Measurements from ENCODE around the gene CSTB.

The CSTB gene

DNA sequence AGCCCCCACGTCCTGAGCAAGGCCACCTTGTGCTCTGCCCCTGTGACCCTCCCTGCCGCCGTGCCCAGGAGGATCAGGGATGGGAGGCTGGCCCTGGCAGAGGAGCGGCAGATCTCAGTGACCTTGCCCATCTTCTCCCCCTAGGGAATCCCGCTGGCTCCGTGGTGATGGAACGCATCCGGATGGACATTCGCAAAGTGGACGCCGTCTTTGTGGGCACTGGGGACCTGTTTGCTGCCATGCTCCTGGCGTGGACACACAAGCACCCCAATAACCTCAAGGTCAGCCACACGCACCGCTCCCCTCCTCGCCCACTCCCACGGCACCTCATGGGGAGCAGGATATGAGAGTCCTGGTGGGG lies 22.7 kb downstream of the CSTB start:
- TF ChIP-seq SIN3A (IDR thresholded peaks at IDR 0.05; ENCODE audit: borderline replicate concordance, insufficient read depth, low read length) (no peak), FOXP2 (optimal IDR thresholded peaks at IDR 0.05; ENCODE audit: borderline replicate concordance, extremely low read depth, extremely low read length, insufficient read depth) (no peak), TAF1 (IDR thresholded peaks at IDR 0.05; ENCODE audit: borderline replicate concordance, insufficient read depth, low read length) (no peak), POLR2AphosphoS5 (IDR thresholded peaks at IDR 0.05; ENCODE audit: low read depth, low read length) (no peak)
- TF ChIP-seq, protein P1, sequence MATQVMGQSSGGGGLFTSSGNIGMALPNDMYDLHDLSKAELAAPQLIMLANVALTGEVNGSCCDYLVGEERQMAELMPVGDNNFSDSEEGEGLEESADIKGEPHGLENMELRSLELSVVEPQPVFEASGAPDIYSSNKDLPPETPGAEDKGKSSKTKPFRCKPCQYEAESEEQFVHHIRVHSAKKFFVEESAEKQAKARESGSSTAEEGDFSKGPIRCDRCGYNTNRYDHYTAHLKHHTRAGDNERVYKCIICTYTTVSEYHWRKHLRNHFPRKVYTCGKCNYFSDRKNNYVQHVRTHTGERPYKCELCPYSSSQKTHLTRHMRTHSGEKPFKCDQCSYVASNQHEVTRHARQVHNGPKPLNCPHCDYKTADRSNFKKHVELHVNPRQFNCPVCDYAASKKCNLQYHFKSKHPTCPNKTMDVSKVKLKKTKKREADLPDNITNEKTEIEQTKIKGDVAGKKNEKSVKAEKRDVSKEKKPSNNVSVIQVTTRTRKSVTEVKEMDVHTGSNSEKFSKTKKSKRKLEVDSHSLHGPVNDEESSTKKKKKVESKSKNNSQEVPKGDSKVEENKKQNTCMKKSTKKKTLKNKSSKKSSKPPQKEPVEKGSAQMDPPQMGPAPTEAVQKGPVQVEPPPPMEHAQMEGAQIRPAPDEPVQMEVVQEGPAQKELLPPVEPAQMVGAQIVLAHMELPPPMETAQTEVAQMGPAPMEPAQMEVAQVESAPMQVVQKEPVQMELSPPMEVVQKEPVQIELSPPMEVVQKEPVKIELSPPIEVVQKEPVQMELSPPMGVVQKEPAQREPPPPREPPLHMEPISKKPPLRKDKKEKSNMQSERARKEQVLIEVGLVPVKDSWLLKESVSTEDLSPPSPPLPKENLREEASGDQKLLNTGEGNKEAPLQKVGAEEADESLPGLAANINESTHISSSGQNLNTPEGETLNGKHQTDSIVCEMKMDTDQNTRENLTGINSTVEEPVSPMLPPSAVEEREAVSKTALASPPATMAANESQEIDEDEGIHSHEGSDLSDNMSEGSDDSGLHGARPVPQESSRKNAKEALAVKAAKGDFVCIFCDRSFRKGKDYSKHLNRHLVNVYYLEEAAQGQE (IDR thresholded peaks at IDR 0.05; ENCODE audit: insufficient read depth in 1 of 2, low read depth in 2 of 2, low read length in 2 of 2): no peak

- TF ChIP-seq FOXP2 (optimal IDR thresholded peaks at IDR 0.05; ENCODE audit: borderline replicate concordance, extremely low read depth, extremely low read length, insufficient read depth): no peak
- no peak for TF ChIP-seq SIN3A (IDR thresholded peaks at IDR 0.05; ENCODE audit: borderline replicate concordance, insufficient read depth, low read length)
- TF ChIP-seq, protein P1 (IDR thresholded peaks at IDR 0.05; ENCODE audit: insufficient read depth in 1 of 2, low read depth in 2 of 2, low read length in 2 of 2): no peak
- TF ChIP-seq TAF1 (IDR thresholded peaks at IDR 0.05; ENCODE audit: borderline replicate concordance, insufficient read depth, low read length): no peak
- no peak for TF ChIP-seq POLR2AphosphoS5 (IDR thresholded peaks at IDR 0.05; ENCODE audit: low read depth, low read length)
These were observed 23.2 kb downstream of the CSTB start for GRCh38 chr21:43752758-43753438.

GRCh38 chr21:43751955-43752591 lies 24.0 kb downstream of the CSTB start:
- TF ChIP-seq, protein P1 (IDR thresholded peaks at IDR 0.05; ENCODE audit: insufficient read depth in 1 of 2, low read depth in 2 of 2, low read length in 2 of 2): no peak
- TF ChIP-seq TAF1 (IDR thresholded peaks at IDR 0.05; ENCODE audit: borderline replicate concordance, insufficient read depth, low read length) (no peak), FOXP2 (optimal IDR thresholded peaks at IDR 0.05; ENCODE audit: borderline replicate concordance, extremely low read depth, extremely low read length, insufficient read depth) (no peak), SIN3A (IDR thresholded peaks at IDR 0.05; ENCODE audit: borderline replicate concordance, insufficient read depth, low read length) (no peak), POLR2AphosphoS5 (IDR thresholded peaks at IDR 0.05; ENCODE audit: low read depth, low read length) (no peak)

GRCh38 chr21:43750339-43751033 lies 25.6 kb downstream of the CSTB start:
- TF ChIP-seq SIN3A (IDR thresholded peaks at IDR 0.05; ENCODE audit: borderline replicate concordance, insufficient read depth, low read length) (no peak), FOXP2 (optimal IDR thresholded peaks at IDR 0.05; ENCODE audit: borderline replicate concordance, extremely low read depth, extremely low read length, insufficient read depth) (no peak), TAF1 (IDR thresholded peaks at IDR 0.05; ENCODE audit: borderline replicate concordance, insufficient read depth, low read length) (no peak), POLR2AphosphoS5 (IDR thresholded peaks at IDR 0.05; ENCODE audit: low read depth, low read length) (no peak)
- TF ChIP-seq, protein P1 (IDR thresholded peaks at IDR 0.05; ENCODE audit: insufficient read depth in 1 of 2, low read depth in 2 of 2, low read length in 2 of 2): no peak
